Suprapubic skin (tissue), 4 donors: Measurements from ENCODE around the gene ZFAND2B. TPM values are rescaled to one million over a fixed set of nuclear protein-coding genes. Genes with fewer than 3 reads are reported as not detected.

Experiments used
- DNase-seq, 2 donors: peaks; one replicate each; pipeline ENCODE4 v3.0.0-alpha.2; 2019; ENCODE audit warnings: low spot score in 2 of 2
- H3K27ac ChIP-seq: fragments of 200-600 bp; sonication (generic); one replicate; pipeline ENCODE4 v1.5.1; 2019
- H3K27me3 ChIP-seq: fragments of 200-600 bp; sonication (generic); one replicate; pipeline ENCODE4 v1.5.1; 2019
- H3K36me3 ChIP-seq: fragments of 200-600 bp; sonication (generic); one replicate; pipeline ENCODE4 v1.5.1; 2019
- H3K4me1 ChIP-seq: fragments of 200-600 bp; sonication (generic); one replicate; pipeline ENCODE4 v1.5.1; 2019
- H3K4me3 ChIP-seq: fragments of 200-600 bp; sonication (generic); one replicate; pipeline ENCODE4 v1.5.1; 2019; ENCODE audit warnings: mild to moderate bottlenecking
- H3K9me3 ChIP-seq: fragments of 200-600 bp; sonication (generic); one replicate; pipeline ENCODE4 v1.5.1; 2019
- EP300 ChIP-seq: sonication (generic); formaldehyde crosslinking; IDR thresholded peaks from one replicate; pipeline ENCODE4 v1.6.1; 2017; ENCODE audit warnings: antibody characterized with exemption
- POLR2A ChIP-seq, 2 donors: fragments of 450-650 bp; IDR thresholded peaks; one replicate each; pipeline ENCODE4 v1.6.1; 2017; ENCODE audit warnings: antibody characterized with exemption in 2 of 2, mild to moderate bottlenecking in 2 of 2, moderate library complexity in 2 of 2
- POLR2AphosphoS5 ChIP-seq, 3 donors: sonication (generic); formaldehyde crosslinking; IDR thresholded peaks; one replicate each; pipeline ENCODE4 v1.6.1; 2017; ENCODE audit warnings: antibody characterized with exemption in 3 of 3
- WGBS: methylation state at CpG from one replicate; pipeline ENCODE4 v1.1.5; 2018; 5-methylcytosine and 5-hydroxymethylcytosine counted together
- total RNA-seq, 4 donors: library from RNA; depleted of rRNA; stranded (reverse); fragments of >200 nt; gene quantifications; one replicate each; pipeline ENCODE4 v1.1.0, GENCODE V29; 2016
- TF ChIP-seq, protein P1 (sequence below), 2 donors: fragments of 200-600 bp in 1 of 2; fragments of 450-650 bp in 1 of 2; sonication (generic) in 1 of 2; IDR thresholded peaks; one replicate each; pipeline ENCODE4 v1.5.1; 2016 to 2019; ENCODE audit warnings: antibody characterized with exemption in 2 of 2, mild to moderate bottlenecking in 1 of 2, moderate library complexity in 1 of 2

ZFAND2B gene
- total RNA-seq, 4 donors from 2014 or later: 48.1 to 84.7 (median 64.4) TPM

DNA sequence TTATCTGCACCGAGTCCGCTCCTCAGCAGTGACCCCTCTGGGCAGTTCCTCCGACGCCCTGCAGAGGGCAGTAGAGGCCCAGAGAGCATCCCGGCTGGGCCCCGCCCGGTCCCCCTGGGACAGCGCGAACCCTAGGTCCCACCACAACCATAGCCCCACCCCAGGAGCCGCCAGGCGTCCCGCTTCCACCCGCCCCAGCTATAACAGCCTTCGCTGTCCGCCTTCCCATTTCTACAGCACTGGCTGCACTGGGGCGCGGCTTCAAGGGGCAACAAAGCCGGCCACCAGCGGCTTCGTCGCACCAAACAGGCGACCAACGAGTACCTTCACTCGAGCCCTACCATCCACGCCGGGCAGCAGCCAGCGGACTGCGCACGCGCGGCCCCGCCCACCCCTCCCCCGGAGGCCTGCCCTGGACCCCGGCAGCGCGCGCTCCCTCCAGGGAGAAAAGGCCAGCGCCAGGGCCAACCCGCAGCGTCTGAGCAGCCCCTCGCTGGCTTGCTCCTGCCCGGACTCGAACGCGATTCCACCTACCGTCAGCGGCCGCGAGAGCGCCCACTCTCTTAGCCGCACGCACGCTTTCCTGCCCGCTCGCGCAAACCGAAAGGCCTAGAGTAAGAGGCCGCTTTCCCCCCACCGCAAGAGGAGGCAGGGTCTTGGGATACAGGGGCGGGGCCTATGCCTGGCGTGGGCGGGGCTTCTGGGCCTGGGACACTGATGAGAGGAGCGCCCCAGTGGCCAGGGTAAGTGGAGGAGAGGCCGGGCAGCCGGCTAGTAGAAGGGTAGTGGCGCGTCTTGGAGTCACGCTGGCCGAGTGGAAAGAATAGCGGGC is 46.2 kb upstream of the ZFAND2B start, which contains the start of gene NHEJ1:
Gene NHEJ1 (minus strand): TSS at position 630 of the 832 bp plus-strand sequence. CDS start 2,453 bp downstream, outside the sequence.
- no peaks in the 10 kb centered on the region for H3K9me3 ChIP-seq
- TF ChIP-seq POLR2AphosphoS5 (IDR thresholded peaks at IDR 0.05) (peak in 2 of 3 donors; percentile 11 to 26), EP300 (no peak), POLR2A (IDR thresholded peaks at IDR 0.05) (no peak)
- TF ChIP-seq, protein P1, sequence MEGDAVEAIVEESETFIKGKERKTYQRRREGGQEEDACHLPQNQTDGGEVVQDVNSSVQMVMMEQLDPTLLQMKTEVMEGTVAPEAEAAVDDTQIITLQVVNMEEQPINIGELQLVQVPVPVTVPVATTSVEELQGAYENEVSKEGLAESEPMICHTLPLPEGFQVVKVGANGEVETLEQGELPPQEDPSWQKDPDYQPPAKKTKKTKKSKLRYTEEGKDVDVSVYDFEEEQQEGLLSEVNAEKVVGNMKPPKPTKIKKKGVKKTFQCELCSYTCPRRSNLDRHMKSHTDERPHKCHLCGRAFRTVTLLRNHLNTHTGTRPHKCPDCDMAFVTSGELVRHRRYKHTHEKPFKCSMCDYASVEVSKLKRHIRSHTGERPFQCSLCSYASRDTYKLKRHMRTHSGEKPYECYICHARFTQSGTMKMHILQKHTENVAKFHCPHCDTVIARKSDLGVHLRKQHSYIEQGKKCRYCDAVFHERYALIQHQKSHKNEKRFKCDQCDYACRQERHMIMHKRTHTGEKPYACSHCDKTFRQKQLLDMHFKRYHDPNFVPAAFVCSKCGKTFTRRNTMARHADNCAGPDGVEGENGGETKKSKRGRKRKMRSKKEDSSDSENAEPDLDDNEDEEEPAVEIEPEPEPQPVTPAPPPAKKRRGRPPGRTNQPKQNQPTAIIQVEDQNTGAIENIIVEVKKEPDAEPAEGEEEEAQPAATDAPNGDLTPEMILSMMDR (IDR thresholded peaks at IDR 0.05): peak; percentile 99
- H3K27me3 ChIP-seq: no peaks in the 10 kb centered on the region
- peak; percentile 98 to 99 for DNase-seq
- H3K36me3 ChIP-seq: peaks cover 17% of the 10 kb centered on the region
- 2% methylated on average over 25 of the region's 70 CpGs for WGBS
- peaks cover 10% of the 10 kb centered on the region for H3K4me1 ChIP-seq
- H3K4me3 ChIP-seq: peak within 1 kb of the TSS; percentile 68
- peak within 1 kb of the TSS; percentile 88 for H3K27ac ChIP-seq

DNA sequence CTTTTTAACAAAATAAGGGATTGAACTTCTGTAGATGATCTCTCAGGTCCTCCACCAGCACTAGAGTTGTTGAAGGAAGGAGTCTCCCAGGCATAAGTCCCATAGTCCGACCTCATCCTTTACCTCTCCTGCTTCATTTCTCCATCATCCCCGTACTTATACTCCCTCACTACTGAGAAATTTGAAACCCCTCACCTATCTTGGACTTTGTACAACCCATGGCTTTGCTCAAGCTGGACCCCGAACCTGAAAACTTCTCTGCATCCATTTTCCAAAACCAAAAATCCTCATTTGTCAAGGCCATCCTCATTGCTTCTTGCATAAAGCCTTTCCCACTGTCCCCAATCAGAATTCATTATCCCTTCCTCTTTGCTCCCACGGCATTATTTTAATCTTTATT is 45.5 kb upstream of the ZFAND2B start:
- peaks cover 10% of the 10 kb centered on the region for H3K4me1 ChIP-seq
- H3K9me3 ChIP-seq: no peaks in the 10 kb centered on the region
- peaks cover 13% of the 10 kb centered on the region for H3K36me3 ChIP-seq
- no peak for DNase-seq
- no peaks in the 10 kb centered on the region for H3K27me3 ChIP-seq
- WGBS: 77% methylated on average over 4 of the region's 4 CpGs
- peak overlapping the region; percentile 68 for H3K4me3 ChIP-seq
- H3K27ac ChIP-seq: no peak overlapping the region
- TF ChIP-seq POLR2AphosphoS5 (IDR thresholded peaks at IDR 0.05) (no peak), EP300 (no peak), POLR2A (IDR thresholded peaks at IDR 0.05) (no peak)
- TF ChIP-seq, protein P1 (IDR thresholded peaks at IDR 0.05): no peak

GRCh38 chr2:219163156-219163555 is 43.4 kb upstream of the ZFAND2B start:
- WGBS: 97% methylated on average over 6 of the region's 6 CpGs
- H3K4me3 ChIP-seq: no peak overlapping the region
- no peak overlapping the region for H3K27ac ChIP-seq
- H3K9me3 ChIP-seq: no peaks in the 10 kb centered on the region
- TF ChIP-seq POLR2AphosphoS5 (IDR thresholded peaks at IDR 0.05) (no peak), EP300 (no peak), POLR2A (IDR thresholded peaks at IDR 0.05) (no peak)
- TF ChIP-seq, protein P1 (IDR thresholded peaks at IDR 0.05): no peak
- peaks cover 10% of the 10 kb centered on the region for H3K4me1 ChIP-seq
- no peak for DNase-seq
- H3K36me3 ChIP-seq: no peaks in the 10 kb centered on the region
- H3K27me3 ChIP-seq: no peaks in the 10 kb centered on the region

- no peaks in the 10 kb centered on the region for H3K27me3 ChIP-seq
- 88% methylated on average over 9 of the region's 10 CpGs for WGBS
- no peaks in the 10 kb centered on the region for H3K36me3 ChIP-seq
- no peak overlapping the region for H3K4me3 ChIP-seq
- H3K9me3 ChIP-seq: no peaks in the 10 kb centered on the region
- TF ChIP-seq, protein P1 (IDR thresholded peaks at IDR 0.05): no peak
- TF ChIP-seq EP300: no peak
- no peak for TF ChIP-seq POLR2AphosphoS5 (IDR thresholded peaks at IDR 0.05)
- TF ChIP-seq POLR2A (IDR thresholded peaks at IDR 0.05): no peak
- no peak for DNase-seq
- H3K4me1 ChIP-seq: peaks cover 4% of the 10 kb centered on the region
- no peak overlapping the region for H3K27ac ChIP-seq
These were observed 41.3 kb upstream of the ZFAND2B start for GRCh38 chr2:219165058-219165911.
